Measurements from ENCODE around the gene FNDC5. TPM values are rescaled to one million over a fixed set of nuclear protein-coding genes. Genes with fewer than 3 reads are reported as not detected.

Gene FNDC5
- total RNA-seq, 4 donors from 2014 or later = 5.5 to 17.0 (median 9.8) TPM

- Histone ChIP-seq H3K9me3 (no peaks in the 10 kb centered on the region), H3K27me3 (no peaks in the 10 kb centered on the region), H3K27ac (replicated peaks in 1 of 4) (peak overlapping the region; percentile 93 to 100 (median 98)), H3K4me1 (peaks cover 29 to 77% (median 65%) of the 10 kb centered on the region in 4 donors), H3K4me3 (peak overlapping the region; percentile 80 to 97 (median 90)), H3K36me3 (no peaks in the 10 kb centered on the region)
- no peak for DNase-seq (ENCODE audit: extremely low spot score)
- intact Hi-C loops (cut with DNase I) = no loop called here
- no peak for TF ChIP-seq CTCF (IDR thresholded peaks at IDR 0.05)
- no peak for TF ChIP-seq POLR2AphosphoS5 (IDR thresholded peaks at IDR 0.05)
- no peak for TF ChIP-seq POLR2A (IDR thresholded peaks at IDR 0.05; ENCODE audit: low read depth)
- TF ChIP-seq EP300 (IDR thresholded peaks at IDR 0.05) = no peak
- 0% methylated on average over 5 of the region's 15 CpGs for WGBS
These were observed 54.0 kb downstream of the FNDC5 start for GRCh38 chr1:32816676-32817158.

- intact Hi-C loops (cut with DNase I) = no loop called here
- no peaks in the 10 kb centered on the region for H3K27me3 ChIP-seq
- H3K9me3 ChIP-seq = no peaks in the 10 kb centered on the region
- no peak overlapping the region for H3K4me3 ChIP-seq
- H3K27ac ChIP-seq (replicated peaks in 1 of 4) = no peak overlapping the region
- no peak for TF ChIP-seq POLR2A (IDR thresholded peaks at IDR 0.05; ENCODE audit: low read depth)
- peaks cover 15 to 21% (median 19%) of the 10 kb centered on the region in 4 donors for H3K36me3 ChIP-seq
- peaks cover 25 to 62% (median 48%) of the 10 kb centered on the region in 4 donors for H3K4me1 ChIP-seq
- 84% methylated on average over 11 of the region's 11 CpGs for WGBS
- no peak for DNase-seq (ENCODE audit: extremely low spot score)
These were observed 56.6 kb downstream of the FNDC5 start for GRCh38 chr1:32813941-32814739.

Other genes with a start within 250 kb of the FNDC5 start
- 10 to 100 TPM; 19.6 to 31.1 (median 25.8) TPM for gene ZBTB8OS, start 220.4 kb downstream of the FNDC5 start, total RNA-seq
- gene RBBP4, start 219.7 kb downstream of the FNDC5 start, total RNA-seq = 10 to 100 TPM; 83.0 to 98.8 (median 92.2) TPM
- gene SYNC, start 168.1 kb downstream of the FNDC5 start, total RNA-seq = 100 to 1,000 TPM; 111 to 201 (median 153) TPM
- gene YARS1, start 53.6 kb downstream of the FNDC5 start, total RNA-seq = 10 to 100 TPM; 34.1 to 55.7 (median 38.8) TPM
- gene S100PBP, start 53.3 kb downstream of the FNDC5 start, total RNA-seq = 10 to 100 TPM; 14.9 to 24.1 (median 18.6) TPM
- gene HPCA, start 15.6 kb upstream of the FNDC5 start, total RNA-seq = under 1 TPM in 1 of 4 donors, not detected in 3; 0.23 TPM
- 100 to 1,000 TPM in 3 of 4 donors, 10 to 100 TPM in 1; 64.6 to 132 (median 118) TPM for gene TMEM54, start 30.5 kb upstream of the FNDC5 start, total RNA-seq
- gene RNF19B, start 93.9 kb upstream of the FNDC5 start, total RNA-seq = 10 to 100 TPM; 16.2 to 32.3 (median 22.7) TPM
- gene AK2, start 166.0 kb upstream of the FNDC5 start, total RNA-seq = 100 to 1,000 TPM in 1 of 4 donors, 10 to 100 TPM in 3; 70.2 to 108 (median 80.7) TPM
- gene AZIN2, start 210.2 kb upstream of the FNDC5 start, total RNA-seq = 1 to 10 TPM; 2.5 to 6.1 (median 4.1) TPM

Measured in esophagus muscularis mucosa (tissue), 4 donors.